Mesothelial cell of epicardium (in vitro differentiated cells): ENCODE results near the gene ARL5C. TPM values are rescaled to one million over a fixed set of nuclear protein-coding genes. Genes with fewer than 3 reads are reported as not detected.

Experiments used
- DNase-seq, 2 experiments: peaks; one replicate each; pipeline ENCODE4 v3.0.0; 2021; ENCODE audit warnings: low spot score in 2 of 2; ENCODE audit not compliant: unreplicated experiment in 2 of 2
- H3K27ac Mint-ChIP-seq: 2 replicates; pipeline ENCODE4 v1.8.0; 2021; ENCODE audit warnings: mixed read lengths
- H3K27me3 Mint-ChIP-seq: 2 replicates; pipeline ENCODE4 v1.8.0; 2021; ENCODE audit warnings: low read depth, mixed read lengths
- H3K36me3 Mint-ChIP-seq: 2 replicates; pipeline ENCODE4 v1.8.0; 2021; ENCODE audit warnings: mixed read lengths
- H3K4me1 Mint-ChIP-seq: 2 replicates; pipeline ENCODE4 v1.8.0; 2021; ENCODE audit warnings: mixed read lengths
- H3K4me3 Mint-ChIP-seq: 2 replicates; pipeline ENCODE4 v1.8.0; 2021; ENCODE audit warnings: mild to moderate bottlenecking, moderate library complexity, mixed read lengths
- H3K9me3 Mint-ChIP-seq: 2 replicates; pipeline ENCODE4 v1.8.0; 2021; ENCODE audit warnings: mixed read lengths
- CTCF ChIP-seq: fragments of 200-600 bp; sonication (generic); IDR thresholded peaks from one replicate; pipeline ENCODE4 v1.5.0; 2021; ENCODE audit warnings: antibody characterized with exemption; ENCODE audit not compliant: unreplicated experiment
- total RNA-seq: library from RNA; stranded (reverse); gene quantifications from 3 replicates; pipeline ENCODE4 v1.2.1, GENCODE V29; 2021

Gene ARL5C
- total RNA-seq, 1 donor from 2014 or later = not detected

DNA sequence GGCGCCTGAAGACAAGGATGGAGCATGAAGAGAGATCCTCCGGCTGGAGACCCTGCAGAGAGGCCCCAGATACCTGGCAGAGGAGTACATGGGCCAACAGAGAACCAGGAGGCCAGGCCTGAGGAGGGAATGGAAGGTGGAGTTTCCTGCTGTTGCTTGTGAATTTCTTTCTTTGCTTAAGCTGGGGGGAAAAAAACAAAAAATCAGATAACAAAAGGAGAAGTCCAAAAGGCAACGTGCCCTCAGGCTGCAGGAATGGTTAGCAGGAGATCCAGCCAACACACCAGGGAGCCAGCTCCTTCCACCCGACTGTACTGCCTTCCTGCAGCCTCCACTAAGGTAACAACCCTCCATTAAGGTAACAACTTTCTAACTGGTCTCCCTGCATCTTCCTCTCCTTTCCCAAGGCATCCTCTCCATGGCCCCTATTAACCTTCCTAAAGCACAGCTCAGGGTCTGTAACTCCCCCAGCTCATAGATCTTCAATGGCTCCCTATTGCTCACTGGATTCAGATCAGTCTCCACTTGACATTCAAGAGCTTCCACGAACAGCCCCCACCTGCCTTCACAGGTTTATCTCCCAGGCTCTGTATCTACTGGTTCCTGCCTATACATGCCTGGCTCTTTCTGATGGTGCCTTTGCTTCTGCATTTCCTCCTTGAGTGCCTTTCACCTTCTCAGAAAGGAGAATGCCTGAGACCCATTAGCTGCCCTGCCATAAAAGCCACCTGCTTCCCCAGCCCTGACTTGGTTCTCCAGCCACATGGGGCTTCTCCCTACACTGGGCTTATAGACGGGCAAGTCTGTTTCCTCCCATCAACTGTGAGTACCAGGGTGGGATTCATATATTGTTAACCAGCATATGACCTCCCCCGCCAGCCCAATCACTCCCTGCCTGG, 725 bp upstream of the ARL5C start:
- peaks cover 25% of the 10 kb centered on the region for H3K4me1 Mint-ChIP-seq
- H3K4me3 Mint-ChIP-seq = peak overlapping the region; percentile 85
- H3K36me3 Mint-ChIP-seq = no peaks in the 10 kb centered on the region
- peaks cover 18% of the 10 kb centered on the region for H3K27me3 Mint-ChIP-seq
- no peak for TF ChIP-seq CTCF
- no peak for DNase-seq
- H3K27ac Mint-ChIP-seq = no peak overlapping the region
- no peaks in the 10 kb centered on the region for H3K9me3 Mint-ChIP-seq

DNA sequence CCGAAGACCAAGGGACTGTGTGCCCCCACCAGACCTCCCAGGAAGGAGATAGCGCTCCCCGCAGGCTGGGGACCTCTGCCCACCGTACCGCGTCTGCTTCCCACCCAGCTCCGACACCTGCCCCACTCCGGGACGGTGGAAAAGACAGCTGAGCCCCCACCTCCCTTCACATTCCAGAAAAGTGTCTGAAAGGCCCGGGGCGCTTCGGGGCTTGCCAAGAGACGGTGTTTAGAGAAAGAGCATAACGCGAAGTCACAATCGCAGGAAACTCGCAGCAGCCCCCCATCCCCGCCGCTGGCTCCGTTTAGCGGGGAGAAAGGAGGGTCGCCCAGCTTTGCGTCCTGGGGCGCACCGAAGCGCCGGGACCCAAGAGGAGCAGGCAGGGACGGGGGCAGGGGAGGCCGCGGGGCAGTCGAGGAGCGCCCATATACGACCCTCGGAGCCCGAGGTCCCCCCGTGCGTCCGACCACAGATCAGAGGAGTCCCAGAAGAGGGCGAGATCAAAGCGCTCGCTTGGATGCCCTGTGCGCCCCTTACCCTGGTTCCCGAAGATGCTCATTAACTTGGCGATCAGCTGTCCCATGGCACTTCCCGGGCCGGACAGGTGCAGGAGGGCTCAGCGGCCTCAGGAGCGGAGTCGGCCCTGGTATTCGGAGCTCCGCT, 652 bp downstream of the ARL5C start:
- peak overlapping the region; percentile 85 for H3K4me3 Mint-ChIP-seq
- H3K36me3 Mint-ChIP-seq = no peaks in the 10 kb centered on the region
- TF ChIP-seq CTCF = no peak
- DNase-seq = peak in 1 of 2 experiments; percentile 49
- H3K9me3 Mint-ChIP-seq = no peaks in the 10 kb centered on the region
- peaks cover 18% of the 10 kb centered on the region for H3K27me3 Mint-ChIP-seq
- H3K27ac Mint-ChIP-seq = peak overlapping the region; percentile 70
- H3K4me1 Mint-ChIP-seq = peaks cover 25% of the 10 kb centered on the region

GRCh38 chr17:39164675-39165143, 1.3 kb downstream of the ARL5C start:
- H3K36me3 Mint-ChIP-seq = no peaks in the 10 kb centered on the region
- peaks cover 18% of the 10 kb centered on the region for H3K27me3 Mint-ChIP-seq
- peak; percentile 82 to 85 for DNase-seq
- H3K27ac Mint-ChIP-seq = peak overlapping the region; percentile 70
- H3K4me1 Mint-ChIP-seq = peaks cover 25% of the 10 kb centered on the region
- peak; percentile 69 for TF ChIP-seq CTCF
- H3K4me3 Mint-ChIP-seq = peak overlapping the region; percentile 85
- H3K9me3 Mint-ChIP-seq = no peaks in the 10 kb centered on the region

DNA sequence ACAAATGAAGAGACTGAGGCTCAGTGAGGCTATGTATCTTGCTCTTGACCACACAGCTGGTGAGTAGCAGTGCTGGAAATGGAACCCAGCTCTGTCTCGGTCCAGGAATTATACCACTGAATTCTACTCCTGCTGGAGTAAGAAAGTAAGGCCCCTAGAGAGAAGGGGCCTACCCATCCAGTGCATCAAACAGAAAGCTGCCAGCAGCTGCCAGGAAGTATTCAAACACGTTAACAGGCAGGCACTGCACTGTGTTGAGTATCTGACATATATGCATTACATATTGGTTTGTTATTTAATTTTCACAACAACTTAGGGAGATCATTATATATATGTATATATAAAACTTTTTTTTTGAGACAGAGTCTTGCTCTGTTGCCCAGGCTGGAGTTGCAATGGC, 4.0 kb downstream of the ARL5C start:
- H3K27me3 Mint-ChIP-seq = peaks cover 18% of the 10 kb centered on the region
- DNase-seq = no peak
- H3K9me3 Mint-ChIP-seq = no peaks in the 10 kb centered on the region
- TF ChIP-seq CTCF = no peak
- H3K4me3 Mint-ChIP-seq = no peak overlapping the region
- no peak overlapping the region for H3K27ac Mint-ChIP-seq
- no peaks in the 10 kb centered on the region for H3K36me3 Mint-ChIP-seq
- peaks cover 19% of the 10 kb centered on the region for H3K4me1 Mint-ChIP-seq

- H3K4me1 Mint-ChIP-seq = peaks cover 8% of the 10 kb centered on the region
- H3K27ac Mint-ChIP-seq = no peak overlapping the region
- no peak overlapping the region for H3K4me3 Mint-ChIP-seq
- no peaks in the 10 kb centered on the region for H3K9me3 Mint-ChIP-seq
- H3K36me3 Mint-ChIP-seq = no peaks in the 10 kb centered on the region
- no peak for DNase-seq
- no peak for TF ChIP-seq CTCF
- peaks cover 1% of the 10 kb centered on the region for H3K27me3 Mint-ChIP-seq
Observed at GRCh38 chr17:39158623-39159022, 7.3 kb downstream of the ARL5C start.
